C4-2B (cell line): ENCODE data around the gene RCAN1.
"Not testable (repeated sequence)": the region's sequence is repeated elsewhere in the genome, so short reads cannot be mapped to it uniquely, and the experiment has no call there.

ENCODE experiments used
- H3K27ac ChIP-seq: fragments of 450-650 bp; 2 replicates; pipeline ENCODE4 v1.5.1; 2017
- CTCF ChIP-seq: fragments of 450-650 bp; conservative IDR thresholded peaks from 2 replicates; pipeline ENCODE4 v1.5.1; 2017; ENCODE audit warnings: mild to moderate bottlenecking
- ZFX ChIP-seq: fragments of 450-650 bp; IDR thresholded peaks from 2 replicates; pipeline ENCODE4 v1.6.1; 2017

RCAN1 gene

GRCh38 chr21:34559089-34559631, 55.8 kb downstream of the RCAN1 start:
- no peak overlapping the region for H3K27ac ChIP-seq
- no peak for TF ChIP-seq ZFX
- no peak for TF ChIP-seq CTCF

GRCh38 chr21:34558166-34558565, 56.7 kb downstream of the RCAN1 start:
- H3K27ac ChIP-seq: no peak overlapping the region
- no peak for TF ChIP-seq CTCF

GRCh38 chr21:34557261-34557660, 57.7 kb downstream of the RCAN1 start:
- no peak for TF ChIP-seq ZFX
- TF ChIP-seq CTCF: no peak
- H3K27ac ChIP-seq: no peak overlapping the region

DNA sequence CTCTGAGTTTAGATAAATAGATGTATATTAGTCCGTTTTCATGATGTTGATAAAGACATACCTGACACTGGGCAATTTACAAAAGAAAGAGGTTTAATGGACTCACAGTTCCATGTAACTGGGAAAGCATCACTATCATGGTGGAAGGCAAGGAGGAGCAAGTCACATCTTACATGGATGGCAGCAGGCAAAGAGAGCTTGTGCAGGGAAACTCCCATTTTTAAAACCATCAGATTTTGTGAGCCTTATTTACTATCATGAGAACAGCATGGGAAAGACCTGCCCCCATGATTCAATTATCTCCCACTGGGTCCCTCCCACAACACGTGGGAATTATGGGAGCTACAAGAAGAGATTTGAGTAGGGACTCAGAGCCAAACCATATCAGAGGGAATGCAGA, 60.2 kb downstream of the RCAN1 start:
- not testable (repeated sequence) for H3K27ac ChIP-seq

DNA sequence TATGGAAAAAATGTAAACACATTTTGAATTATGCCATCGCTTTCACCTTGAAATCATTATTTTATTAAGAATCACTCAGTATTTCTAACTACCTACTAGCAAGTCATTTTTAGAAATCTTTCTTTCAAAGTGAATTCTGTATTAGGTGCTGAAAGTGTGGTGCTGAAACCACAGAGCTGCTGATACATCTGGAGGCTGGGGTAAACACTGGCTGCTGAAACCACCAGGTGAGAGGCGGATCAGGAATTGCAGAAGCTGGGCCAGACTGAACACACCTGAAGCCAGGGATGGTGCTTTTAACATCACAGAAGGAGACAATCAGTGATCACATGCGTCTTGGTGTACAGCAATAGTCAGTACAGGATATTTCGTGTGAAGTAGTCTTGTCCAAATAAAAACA, 60.7 kb downstream of the RCAN1 start:
- TF ChIP-seq ZFX (no peak), CTCF (no peak)
- H3K27ac ChIP-seq: no peak overlapping the region

DNA sequence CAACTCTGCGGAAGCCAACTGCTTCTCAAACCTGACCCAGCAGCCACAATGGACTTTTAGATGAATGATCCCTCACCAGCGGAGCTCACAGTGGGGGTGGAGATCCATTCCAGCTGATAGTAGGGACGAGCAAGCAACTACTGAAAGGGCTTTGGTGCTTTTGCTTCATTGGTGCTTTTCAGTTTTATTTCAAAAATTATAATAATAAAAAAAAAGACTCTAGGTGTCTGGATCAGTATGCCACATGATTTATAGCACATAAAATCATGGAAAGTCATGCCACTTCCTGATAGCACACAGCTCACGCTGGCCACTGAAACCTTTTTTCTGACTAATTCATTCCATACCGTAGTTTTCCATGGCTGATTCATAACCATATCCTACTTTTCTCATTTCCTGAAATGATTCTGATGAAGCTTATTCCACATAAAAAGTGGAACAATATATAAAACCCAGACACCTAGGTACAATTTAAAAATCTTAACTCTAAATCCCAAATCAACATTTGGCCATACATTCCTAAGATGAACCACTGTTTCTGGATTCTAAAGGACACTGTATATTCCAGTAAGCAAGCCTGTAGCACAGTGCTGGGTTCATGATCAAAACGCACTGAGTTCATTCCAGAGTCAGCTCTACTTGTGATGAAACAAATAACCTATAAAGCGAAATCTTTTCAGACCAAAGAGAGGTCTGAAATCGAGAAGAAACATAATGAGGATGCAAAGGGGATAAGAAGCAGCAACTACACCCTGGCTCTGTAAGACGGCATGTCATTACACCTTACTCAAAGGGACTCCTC, 61.6 kb downstream of the RCAN1 start:
- TF ChIP-seq ZFX: no peak
- no peak for TF ChIP-seq CTCF
- H3K27ac ChIP-seq: no peak overlapping the region

- TF ChIP-seq ZFX (no peak), CTCF (no peak)
- no peak overlapping the region; the same call in 1 of the 2 replicates for H3K27ac ChIP-seq
Measured at GRCh38 chr21:34552360-34553098, 62.4 kb downstream of the RCAN1 start.
